Tibial nerve (tissue), 4 donors: Measurements from ENCODE around the gene GGA1. TPM values are rescaled to one million over a fixed set of nuclear protein-coding genes. Genes with fewer than 3 reads are reported as not detected.
A peak's percentile ranks its signal among the peaks of the same experiment; 100 is the strongest.

ENCODE experiments used
- DNase-seq, 2 donors: peaks; one replicate each; pipeline ENCODE4 v3.0.0-alpha.2; 2019; ENCODE audit warnings: low spot score in 2 of 2
- H3K27ac ChIP-seq, 4 donors: fragments of 200-600 bp; sonication (generic) in 3 of 4; one replicate each; pipeline ENCODE4 v1.5.1; 2017 to 2019; ENCODE audit warnings: mild to moderate bottlenecking in 1 of 4
- H3K27me3 ChIP-seq, 2 donors: fragments of 200-600 bp; sonication (generic) in 1 of 2; one replicate each; pipeline versions ENCODE4 v1.5.1 to v1.6.0; 2017 to 2019
- H3K36me3 ChIP-seq, 3 donors: fragments of 200-600 bp; sonication (generic); one replicate each; pipeline ENCODE4 v1.5.1; 2018 to 2019
- H3K4me1 ChIP-seq, 4 donors: fragments of 200-600 bp; sonication (generic) in 3 of 4; one replicate each; pipeline ENCODE4 v1.5.1; 2017 to 2019
- H3K4me3 ChIP-seq, 4 donors: fragments of 200-600 bp; sonication (generic) in 3 of 4; one replicate each; pipeline ENCODE4 v1.5.1; 2017 to 2019; ENCODE audit warnings: mild to moderate bottlenecking in 1 of 4, moderate library complexity in 1 of 4
- H3K9me3 ChIP-seq, 4 donors: fragments of 200-600 bp; sonication (generic) in 3 of 4; one replicate each; pipeline ENCODE4 v1.5.1; 2017 to 2019
- EP300 ChIP-seq, 2 donors: sonication (generic); formaldehyde crosslinking; IDR thresholded peaks; one replicate each; pipeline ENCODE4 v1.6.1; 2017; ENCODE audit warnings: antibody characterized with exemption in 2 of 2, mild to moderate bottlenecking in 1 of 2
- POLR2A ChIP-seq, 2 donors: fragments of 450-650 bp; IDR thresholded peaks; one replicate each; pipeline ENCODE4 v1.6.1; 2017; ENCODE audit warnings: antibody characterized with exemption in 2 of 2, mild to moderate bottlenecking in 2 of 2, moderate library complexity in 2 of 2
- WGBS, 2 donors: methylation state at CpG; one replicate each; pipeline ENCODE4 v1.1.5; 2018; 5-methylcytosine and 5-hydroxymethylcytosine counted together
- total RNA-seq, 4 donors: library from RNA; depleted of rRNA; stranded (reverse); fragments of >200 nt; gene quantifications; one replicate each; pipeline ENCODE4 v1.1.0, GENCODE V29; 2016
- TF ChIP-seq, protein P1 (sequence below), 5 experiments: fragments of 200-600 bp in 3 of 5; fragments of 450-650 bp in 2 of 5; sonication (generic) in 3 of 5; IDR thresholded peaks; one replicate each; pipeline ENCODE4 v1.5.1; 2016 to 2019; ENCODE audit warnings: antibody characterized with exemption in 5 of 5, mild to moderate bottlenecking in 3 of 5, moderate library complexity in 2 of 5

The GGA1 gene
- total RNA-seq, 4 donors from 2014 or later, result 66.3 to 99.0 (median 77.2) TPM

DNA sequence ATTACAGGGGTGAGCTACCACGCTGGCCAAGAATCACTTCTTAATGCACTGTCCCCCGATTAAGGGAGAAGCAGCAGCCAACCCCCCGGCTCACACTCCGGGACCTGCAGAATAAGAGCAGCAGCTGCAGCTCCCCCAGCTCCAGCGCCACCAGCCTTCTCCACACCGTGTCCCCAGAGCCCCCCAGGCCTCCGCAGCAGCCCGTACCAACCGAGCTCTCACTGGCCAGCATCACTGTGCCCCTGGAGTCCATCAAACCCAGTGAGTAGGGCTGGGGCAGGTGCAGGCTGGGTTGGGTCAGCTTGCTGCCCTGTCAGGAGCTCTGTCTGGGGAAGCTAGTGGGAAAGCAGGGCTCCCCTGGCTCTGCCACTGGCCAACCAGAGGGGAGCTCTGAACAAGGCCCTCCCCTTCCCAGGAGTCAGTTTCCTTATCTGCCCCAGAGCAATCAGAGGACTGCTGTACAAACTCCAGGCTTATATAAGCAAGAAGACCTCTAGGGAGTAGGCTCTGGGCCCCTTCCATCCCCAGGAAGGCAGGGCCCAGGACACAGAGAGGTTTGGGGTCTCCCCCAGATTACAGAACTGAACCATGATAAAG, 22.3 kb downstream of the GGA1 start:
- DNase-seq, result no peak
- peaks cover 0 to 54% (median 49%) of the 10 kb centered on the region in 4 donors for H3K4me1 ChIP-seq
- H3K27me3 ChIP-seq, result no peaks in the 10 kb centered on the region
- no peaks in the 10 kb centered on the region for H3K9me3 ChIP-seq
- peaks cover 0 to 54% (median 0%) of the 10 kb centered on the region in 3 donors for H3K36me3 ChIP-seq
- H3K27ac ChIP-seq, result no peak overlapping the region
- no peak overlapping the region for H3K4me3 ChIP-seq
- no peak for TF ChIP-seq EP300 (IDR thresholded peaks at IDR 0.05)
- TF ChIP-seq, protein P1, sequence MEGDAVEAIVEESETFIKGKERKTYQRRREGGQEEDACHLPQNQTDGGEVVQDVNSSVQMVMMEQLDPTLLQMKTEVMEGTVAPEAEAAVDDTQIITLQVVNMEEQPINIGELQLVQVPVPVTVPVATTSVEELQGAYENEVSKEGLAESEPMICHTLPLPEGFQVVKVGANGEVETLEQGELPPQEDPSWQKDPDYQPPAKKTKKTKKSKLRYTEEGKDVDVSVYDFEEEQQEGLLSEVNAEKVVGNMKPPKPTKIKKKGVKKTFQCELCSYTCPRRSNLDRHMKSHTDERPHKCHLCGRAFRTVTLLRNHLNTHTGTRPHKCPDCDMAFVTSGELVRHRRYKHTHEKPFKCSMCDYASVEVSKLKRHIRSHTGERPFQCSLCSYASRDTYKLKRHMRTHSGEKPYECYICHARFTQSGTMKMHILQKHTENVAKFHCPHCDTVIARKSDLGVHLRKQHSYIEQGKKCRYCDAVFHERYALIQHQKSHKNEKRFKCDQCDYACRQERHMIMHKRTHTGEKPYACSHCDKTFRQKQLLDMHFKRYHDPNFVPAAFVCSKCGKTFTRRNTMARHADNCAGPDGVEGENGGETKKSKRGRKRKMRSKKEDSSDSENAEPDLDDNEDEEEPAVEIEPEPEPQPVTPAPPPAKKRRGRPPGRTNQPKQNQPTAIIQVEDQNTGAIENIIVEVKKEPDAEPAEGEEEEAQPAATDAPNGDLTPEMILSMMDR (IDR thresholded peaks at IDR 0.05), result no peak
- TF ChIP-seq POLR2A (IDR thresholded peaks at IDR 0.05), result no peak
- WGBS, 2 donors, result 78 to 90% methylated on average over 9 of the region's 9 CpGs

DNA sequence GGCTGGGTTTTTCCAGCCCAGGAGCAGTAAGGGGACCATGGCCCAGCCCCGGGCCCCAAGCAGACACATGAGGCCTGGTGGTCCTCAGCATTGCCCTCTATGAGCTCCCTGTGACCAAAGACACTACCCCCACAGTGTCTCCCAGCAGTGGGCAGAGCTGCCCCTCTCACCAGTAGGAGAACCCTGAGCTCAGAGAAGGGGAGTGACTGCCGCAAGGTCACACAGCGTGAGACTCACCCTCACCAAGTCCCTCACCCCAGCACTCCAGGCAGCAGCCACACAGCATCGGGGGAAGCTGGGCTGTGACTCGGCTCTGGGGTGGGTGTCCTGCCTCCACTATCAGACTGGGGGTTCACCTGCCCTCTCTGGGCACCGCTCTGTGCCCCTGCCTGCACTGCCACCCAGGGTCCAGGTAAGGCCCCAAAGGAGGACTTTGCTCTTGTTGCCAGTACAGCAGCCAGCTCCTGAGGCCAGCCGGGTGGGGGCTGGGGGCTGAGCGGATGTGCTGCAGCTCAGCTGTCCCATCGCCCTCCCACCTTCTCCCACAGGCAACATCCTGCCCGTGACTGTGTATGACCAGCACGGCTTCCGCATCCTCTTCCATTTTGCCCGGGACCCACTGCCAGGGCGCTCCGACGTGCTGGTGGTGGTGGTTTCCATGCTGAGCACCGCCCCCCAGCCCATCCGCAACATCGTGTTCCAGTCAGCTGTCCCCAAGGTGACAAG, 23.0 kb downstream of the GGA1 start:
- Histone ChIP-seq H3K4me1 (peaks cover 0 to 53% (median 43%) of the 10 kb centered on the region in 4 donors), H3K36me3 (peaks cover 0 to 54% (median 0%) of the 10 kb centered on the region in 3 donors), H3K27ac (peak overlapping the region in 3 of 4 donors; percentile 77 to 96 (median 81)), H3K4me3 (no peak overlapping the region), H3K9me3 (no peaks in the 10 kb centered on the region), H3K27me3 (no peaks in the 10 kb centered on the region)
- TF ChIP-seq, protein P1 (IDR thresholded peaks at IDR 0.05), result no peak
- TF ChIP-seq POLR2A (IDR thresholded peaks at IDR 0.05) (no peak), EP300 (IDR thresholded peaks at IDR 0.05) (no peak)
- WGBS, 2 donors, result 80 to 88% methylated on average over 10 to 16 of the region's 19 CpGs
- DNase-seq, result no peak

DNA sequence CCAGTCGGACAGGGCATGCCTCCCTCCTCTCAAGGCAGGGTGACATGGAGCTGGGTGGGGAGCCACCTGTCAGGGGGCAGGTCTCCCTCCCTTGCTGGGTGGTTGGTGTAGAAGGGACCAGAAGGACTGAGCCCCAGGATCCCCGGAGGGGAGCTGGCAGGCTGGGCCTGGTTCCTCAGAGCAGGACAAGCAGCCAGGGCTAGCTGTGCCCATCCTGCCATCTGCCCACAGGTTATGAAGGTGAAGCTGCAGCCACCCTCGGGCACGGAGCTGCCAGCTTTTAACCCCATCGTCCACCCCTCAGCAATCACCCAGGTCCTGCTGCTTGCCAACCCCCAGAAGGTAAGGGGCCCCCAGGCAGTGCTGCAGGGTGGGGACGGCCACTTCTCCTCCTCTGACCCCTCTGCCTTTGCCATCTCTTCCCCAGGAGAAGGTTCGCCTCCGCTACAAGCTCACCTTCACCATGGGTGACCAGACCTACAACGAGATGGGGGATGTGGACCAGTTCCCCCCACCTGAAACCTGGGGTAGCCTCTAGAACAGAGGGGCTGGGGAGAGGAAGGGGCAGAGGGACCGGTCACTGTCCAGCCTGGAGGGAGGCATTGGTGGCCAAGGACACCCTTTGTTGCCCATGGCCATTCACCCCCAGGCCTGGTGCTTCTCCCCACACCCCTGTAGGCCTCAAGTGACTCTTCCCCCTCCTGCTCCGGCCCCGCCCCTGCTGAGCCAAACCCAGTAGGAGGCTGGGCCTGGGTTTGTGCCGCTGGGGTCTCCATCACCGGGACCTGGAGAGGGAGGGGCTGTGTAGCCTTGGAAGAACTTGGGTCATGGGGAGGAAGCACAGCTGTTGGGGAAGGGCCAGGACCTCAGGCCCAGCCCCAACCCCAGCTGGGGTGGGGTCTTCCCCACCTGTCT, 23.8 kb downstream of the GGA1 start:
- H3K27me3 ChIP-seq, result no peaks in the 10 kb centered on the region
- no peaks in the 10 kb centered on the region for H3K9me3 ChIP-seq
- TF ChIP-seq EP300 (IDR thresholded peaks at IDR 0.05) (no peak), POLR2A (IDR thresholded peaks at IDR 0.05) (no peak)
- TF ChIP-seq, protein P1 (IDR thresholded peaks at IDR 0.05), result no peak
- no peak for DNase-seq
- H3K27ac ChIP-seq, result peak overlapping the region; percentile 21 to 96 (median 79)
- H3K4me3 ChIP-seq, result no peak overlapping the region
- peaks cover 0 to 52% (median 0%) of the 10 kb centered on the region in 3 donors for H3K36me3 ChIP-seq
- H3K4me1 ChIP-seq, result peaks cover 0 to 50% (median 43%) of the 10 kb centered on the region in 4 donors
- WGBS, 2 donors, result 67 to 72% methylated on average over 13 to 14 of the region's 14 CpGs

DNA sequence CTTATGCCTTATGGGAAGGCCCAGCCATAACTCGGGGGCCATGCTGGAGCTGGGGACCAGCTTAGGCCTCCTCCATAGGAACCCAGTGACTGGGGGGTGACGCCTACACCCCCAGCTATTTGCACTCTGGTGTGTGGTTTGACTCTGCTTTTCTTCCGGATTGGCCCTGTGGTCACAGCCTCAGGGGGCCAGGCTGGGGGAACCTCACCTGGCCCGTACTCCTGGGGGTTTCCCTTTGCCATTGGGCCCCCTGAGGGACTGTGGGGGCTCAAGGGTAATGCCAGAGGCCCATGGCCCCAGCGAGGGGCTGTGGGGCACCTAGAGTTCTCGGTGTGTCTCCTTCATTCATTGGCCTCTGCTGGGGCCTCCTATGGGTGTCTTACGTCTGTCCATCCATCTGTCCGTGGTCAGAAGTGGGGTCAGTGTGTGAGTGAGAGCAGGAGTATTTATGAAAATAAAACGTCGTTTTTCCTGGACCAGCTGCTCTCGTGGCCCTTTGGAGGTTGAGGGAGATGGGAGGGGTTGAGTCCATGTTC, 24.5 kb downstream of the GGA1 start:
- peak overlapping the region in 2 of 4 donors; percentile 14 to 35 for H3K4me3 ChIP-seq
- 25% methylated on average over 10 to 11 of the region's 11 CpGs for WGBS, 2 donors
- H3K27ac ChIP-seq, result peak overlapping the region; percentile 21 to 96 (median 79)
- peaks cover 0 to 46% (median 42%) of the 10 kb centered on the region in 4 donors for H3K4me1 ChIP-seq
- H3K36me3 ChIP-seq, result peaks cover 0 to 45% (median 0%) of the 10 kb centered on the region in 3 donors
- H3K9me3 ChIP-seq, result no peaks in the 10 kb centered on the region
- no peak for DNase-seq
- H3K27me3 ChIP-seq, result no peaks in the 10 kb centered on the region
- TF ChIP-seq, protein P1 (IDR thresholded peaks at IDR 0.05), result no peak
- TF ChIP-seq EP300 (IDR thresholded peaks at IDR 0.05) (no peak), POLR2A (IDR thresholded peaks at IDR 0.05) (no peak)
